Globus pallidus (tissue), 1 donor: ENCODE measurements around the gene METTL17.
"Not testable (repeated sequence)": the region's sequence is repeated elsewhere in the genome, so short reads cannot be mapped to it uniquely, and the experiment has no call there.

Experiments
- DNase-seq: peaks from one replicate; pipeline ENCODE4 v3.0.0-alpha.2; 2015; ENCODE audit warnings: low spot score

METTL17 gene

GRCh38 chr14:20989787-20990600 lies at the start of gene METTL17:
Gene METTL17, plus strand, starts transcription at chr14:20989980. Its CDS starts 23 bp downstream, at chr14:20990003.
- peak; percentile 94 for DNase-seq

GRCh38 chr14:20945146-20945545 lies 44.6 kb upstream of the METTL17 start:
- not testable (repeated sequence) for DNase-seq

- DNase-seq: not testable (repeated sequence)
Measured at GRCh38 chr14:20946707-20947106, 43.1 kb upstream of the METTL17 start.

GRCh38 chr14:20954736-20955537 lies 34.8 kb upstream of the METTL17 start, which contains the start of gene RNASE2:
Gene RNASE2, plus strand, starts transcription at chr14:20955487. Its CDS starts 285 bp downstream, at chr14:20955772.
- not testable (repeated sequence) for DNase-seq

- not testable (repeated sequence) for DNase-seq
Measured at GRCh38 chr14:20955538-20955873, 34.3 kb upstream of the METTL17 start.

GRCh38 chr14:20956376-20956976 lies 33.3 kb upstream of the METTL17 start:
- no peak for DNase-seq

- DNase-seq: not testable (repeated sequence)
Measured at GRCh38 chr14:20958946-20959345, 30.8 kb upstream of the METTL17 start.

- no peak for DNase-seq
Measured at GRCh38 chr14:20969336-20969735, 20.4 kb upstream of the METTL17 start.

- DNase-seq: no peak
Measured at GRCh38 chr14:20970647-20970982, 19.2 kb upstream of the METTL17 start.

GRCh38 chr14:20970983-20971704 lies 18.6 kb upstream of the METTL17 start:
- DNase-seq: peak; percentile 84

GRCh38 chr14:20971705-20972021 lies 18.1 kb upstream of the METTL17 start:
- no peak for DNase-seq

GRCh38 chr14:20973501-20973900 lies 16.3 kb upstream of the METTL17 start:
- DNase-seq: no peak

- DNase-seq: no peak
Measured at GRCh38 chr14:20976291-20976690, 13.5 kb upstream of the METTL17 start.

- no peak for DNase-seq
Measured at GRCh38 chr14:20978687-20979086, 11.1 kb upstream of the METTL17 start.

- no peak for DNase-seq
Measured at GRCh38 chr14:20980906-20981305, 8.9 kb upstream of the METTL17 start.

GRCh38 chr14:20982646-20983369 lies 7.0 kb upstream of the METTL17 start:
- DNase-seq: no peak

- not testable (repeated sequence) for DNase-seq
Measured at GRCh38 chr14:20985650-20986049, 4.1 kb upstream of the METTL17 start.

GRCh38 chr14:20986811-20987210 lies 3.0 kb upstream of the METTL17 start:
- DNase-seq: no peak

- DNase-seq: peak; percentile 11
Measured at GRCh38 chr14:20988717-20989470, 886 bp upstream of the METTL17 start.

- no peak for DNase-seq
Measured at GRCh38 chr14:20989471-20989786, 351 bp upstream of the METTL17 start.

GRCh38 chr14:20996521-20996920 lies 6.7 kb downstream of the METTL17 start:
- DNase-seq: no peak
